Activated gamma-delta T cell (primary cell): ENCODE results near the gene ASPSCR1.
"Not testable (repeated sequence)": the region's sequence is repeated elsewhere in the genome, so short reads cannot be mapped to it uniquely, and the experiment has no call there.

ENCODE experiments used
- DNase-seq: peaks from one replicate; lab custom pipeline; 2025; lab: John Stamatoyannopoulos, UW

Gene ASPSCR1

GRCh38 chr17:82023447-82024241 is 46.2 kb downstream of the ASPSCR1 start:
- DNase-seq: peak; percentile 49

GRCh38 chr17:82024859-82025258 is 47.4 kb downstream of the ASPSCR1 start:
- no peak for DNase-seq

- no peak for DNase-seq
These were observed 48.1 kb downstream of the ASPSCR1 start for GRCh38 chr17:82025401-82026107.

GRCh38 chr17:82028246-82028645 is 50.8 kb downstream of the ASPSCR1 start:
- DNase-seq: no peak

GRCh38 chr17:82028966-82029365 is 51.5 kb downstream of the ASPSCR1 start:
- no peak for DNase-seq

- no peak for DNase-seq
These were observed 52.0 kb downstream of the ASPSCR1 start for GRCh38 chr17:82029391-82029790.

- no peak for DNase-seq
These were observed 52.6 kb downstream of the ASPSCR1 start for GRCh38 chr17:82029990-82030469.

- DNase-seq: peak; percentile 60
These were observed 53.3 kb downstream of the ASPSCR1 start for GRCh38 chr17:82030470-82031302.

GRCh38 chr17:82031303-82031884 is 54.0 kb downstream of the ASPSCR1 start, which contains the start of gene RAC3:
TSS of gene RAC3 (plus strand) at chr17:82031678. CDS start at chr17:82031762, 84 bp downstream.
- DNase-seq: no peak

GRCh38 chr17:82031885-82032627 is 54.6 kb downstream of the ASPSCR1 start:
- DNase-seq: no peak

- no peak for DNase-seq
These were observed 56.1 kb downstream of the ASPSCR1 start for GRCh38 chr17:82033359-82034085.

GRCh38 chr17:82034371-82035011 is 57.1 kb downstream of the ASPSCR1 start:
- no peak for DNase-seq

- DNase-seq: no peak
These were observed 58.1 kb downstream of the ASPSCR1 start for GRCh38 chr17:82035488-82035887.

- DNase-seq: no peak
These were observed 58.7 kb downstream of the ASPSCR1 start for GRCh38 chr17:82035956-82036633.

- DNase-seq: no peak
These were observed 59.2 kb downstream of the ASPSCR1 start for GRCh38 chr17:82036634-82037091.

- DNase-seq: peak; percentile 95
These were observed 59.9 kb downstream of the ASPSCR1 start, which contains the start of gene DCXR for GRCh38 chr17:82037092-82037888. TSS of gene DCXR (minus strand) at chr17:82037697. CDS start at chr17:82037682, 15 bp downstream.

GRCh38 chr17:82037889-82038195 is 60.4 kb downstream of the ASPSCR1 start:
- no peak for DNase-seq

- not testable (repeated sequence) for DNase-seq
These were observed 61.5 kb downstream of the ASPSCR1 start for GRCh38 chr17:82038796-82039409.
